Mesothelial cell of epicardium (in vitro differentiated cells): ENCODE data around the gene PGAM1. TPM values are rescaled to one million over a fixed set of nuclear protein-coding genes. Genes with fewer than 3 reads are reported as not detected.

ENCODE experiments used
- DNase-seq, 2 experiments: peaks; one replicate each; pipeline ENCODE4 v3.0.0; 2021; ENCODE audit warnings: low spot score in 2 of 2; ENCODE audit not compliant: unreplicated experiment in 2 of 2
- H3K27ac Mint-ChIP-seq: 2 replicates; pipeline ENCODE4 v1.8.0; 2021; ENCODE audit warnings: mixed read lengths
- H3K27me3 Mint-ChIP-seq: 2 replicates; pipeline ENCODE4 v1.8.0; 2021; ENCODE audit warnings: low read depth, mixed read lengths
- H3K36me3 Mint-ChIP-seq: 2 replicates; pipeline ENCODE4 v1.8.0; 2021; ENCODE audit warnings: mixed read lengths
- H3K4me1 Mint-ChIP-seq: 2 replicates; pipeline ENCODE4 v1.8.0; 2021; ENCODE audit warnings: mixed read lengths
- H3K4me3 Mint-ChIP-seq: 2 replicates; pipeline ENCODE4 v1.8.0; 2021; ENCODE audit warnings: mild to moderate bottlenecking, moderate library complexity, mixed read lengths
- H3K9me3 Mint-ChIP-seq: 2 replicates; pipeline ENCODE4 v1.8.0; 2021; ENCODE audit warnings: mixed read lengths
- CTCF ChIP-seq: fragments of 200-600 bp; sonication (generic); IDR thresholded peaks from one replicate; pipeline ENCODE4 v1.5.0; 2021; ENCODE audit warnings: antibody characterized with exemption; ENCODE audit not compliant: unreplicated experiment
- total RNA-seq: library from RNA; stranded (reverse); gene quantifications from 3 replicates; pipeline ENCODE4 v1.2.1, GENCODE V29; 2021

The PGAM1 gene
- total RNA-seq, 1 donor from 2014 or later = 188 TPM

DNA sequence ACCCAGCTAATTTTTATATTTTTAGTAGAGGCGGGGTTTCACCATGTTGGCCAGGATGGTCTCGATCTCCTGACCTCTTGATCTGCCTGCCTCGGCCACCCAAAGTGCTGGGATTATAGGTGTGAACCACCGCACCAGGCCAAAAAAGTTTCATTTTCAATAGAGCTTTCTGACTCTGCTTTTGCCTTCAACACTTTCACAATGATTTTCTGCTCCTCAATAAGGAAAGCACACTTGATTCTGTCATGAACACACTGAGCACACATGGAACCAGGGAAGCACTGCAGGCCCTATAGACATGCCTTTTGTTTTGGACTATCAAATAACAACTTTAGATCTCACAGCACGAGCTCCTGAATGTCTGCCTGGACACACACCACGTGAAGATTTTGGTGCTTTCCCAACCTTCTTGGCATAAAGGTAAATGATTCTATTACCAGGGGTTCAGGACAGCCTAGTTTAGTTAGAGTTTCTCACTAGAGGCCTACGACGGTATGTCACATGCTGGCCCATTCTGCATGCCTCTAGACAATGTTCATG lies 32.9 kb upstream of the PGAM1 start:
- TF ChIP-seq CTCF = no peak
- Mint-ChIP-seq H3K4me1 (no peaks in the 10 kb centered on the region), H3K9me3 (no peaks in the 10 kb centered on the region), H3K4me3 (no peak overlapping the region), H3K27me3 (no peaks in the 10 kb centered on the region), H3K27ac (no peak overlapping the region), H3K36me3 (peaks cover 28% of the 10 kb centered on the region)
- no peak for DNase-seq

GRCh38 chr10:97396056-97396455 lies 29.9 kb upstream of the PGAM1 start:
- H3K4me1 Mint-ChIP-seq = peaks cover 11% of the 10 kb centered on the region
- no peaks in the 10 kb centered on the region for H3K27me3 Mint-ChIP-seq
- no peak for TF ChIP-seq CTCF
- no peak overlapping the region for H3K27ac Mint-ChIP-seq
- H3K36me3 Mint-ChIP-seq = peaks cover 18% of the 10 kb centered on the region
- H3K4me3 Mint-ChIP-seq = no peak overlapping the region
- H3K9me3 Mint-ChIP-seq = no peaks in the 10 kb centered on the region
- DNase-seq = no peak

DNA sequence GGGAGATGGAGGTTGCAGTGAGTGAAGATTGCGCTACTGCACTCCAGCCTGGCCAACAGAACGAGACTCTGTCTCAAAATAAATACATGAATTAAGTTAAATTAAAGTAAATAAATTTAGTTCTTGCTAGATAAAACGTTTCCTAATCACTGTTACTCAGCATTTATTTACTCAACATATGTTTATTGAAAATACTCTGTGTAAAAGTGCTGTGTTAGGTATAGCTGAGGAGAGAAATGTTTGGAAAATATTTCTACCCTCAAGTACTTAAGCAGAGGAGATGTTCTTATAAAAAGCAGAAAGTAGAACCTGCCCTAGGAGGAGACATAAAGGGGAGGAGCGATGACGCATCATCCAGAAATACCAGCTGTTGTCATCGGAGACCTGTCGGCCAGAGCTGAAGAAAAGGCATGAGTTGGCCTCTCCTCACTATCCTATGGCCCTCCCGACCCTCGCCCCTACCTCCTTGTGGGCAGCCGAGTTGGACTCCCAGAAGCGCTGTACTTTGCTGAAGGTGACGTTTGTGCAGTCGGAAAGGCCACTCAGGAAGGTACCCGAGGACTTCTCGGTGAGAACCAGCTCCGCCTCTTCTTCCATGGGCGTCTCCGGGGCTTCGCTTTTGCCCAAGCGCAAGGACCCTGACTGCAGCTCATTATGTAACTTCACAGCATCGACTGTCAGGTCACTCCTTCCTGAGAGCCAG lies 26.0 kb upstream of the PGAM1 start:
- peaks cover 15% of the 10 kb centered on the region for H3K4me1 Mint-ChIP-seq
- no peak for TF ChIP-seq CTCF
- no peaks in the 10 kb centered on the region for H3K9me3 Mint-ChIP-seq
- peak in 1 of 2 experiments; percentile 42 for DNase-seq
- H3K27me3 Mint-ChIP-seq = no peaks in the 10 kb centered on the region
- H3K4me3 Mint-ChIP-seq = peak overlapping the region; percentile 91
- H3K36me3 Mint-ChIP-seq = peaks cover 7% of the 10 kb centered on the region
- peak overlapping the region; percentile 93 for H3K27ac Mint-ChIP-seq

- TF ChIP-seq CTCF = no peak
- no peaks in the 10 kb centered on the region for H3K27me3 Mint-ChIP-seq
- H3K36me3 Mint-ChIP-seq = peaks cover 6% of the 10 kb centered on the region
- peak within 1 kb of the TSS; percentile 91 for H3K4me3 Mint-ChIP-seq
- peaks cover 15% of the 10 kb centered on the region for H3K4me1 Mint-ChIP-seq
- peak; percentile 50 to 69 for DNase-seq
- no peaks in the 10 kb centered on the region for H3K9me3 Mint-ChIP-seq
- H3K27ac Mint-ChIP-seq = peak within 1 kb of the TSS; percentile 93
Measured at GRCh38 chr10:97400665-97401454, 25.1 kb upstream of the PGAM1 start, which contains the start of gene RRP12. Gene RRP12 (minus strand): TSS chr10:97401340. CDS start chr10:97401231, 109 bp downstream.

DNA sequence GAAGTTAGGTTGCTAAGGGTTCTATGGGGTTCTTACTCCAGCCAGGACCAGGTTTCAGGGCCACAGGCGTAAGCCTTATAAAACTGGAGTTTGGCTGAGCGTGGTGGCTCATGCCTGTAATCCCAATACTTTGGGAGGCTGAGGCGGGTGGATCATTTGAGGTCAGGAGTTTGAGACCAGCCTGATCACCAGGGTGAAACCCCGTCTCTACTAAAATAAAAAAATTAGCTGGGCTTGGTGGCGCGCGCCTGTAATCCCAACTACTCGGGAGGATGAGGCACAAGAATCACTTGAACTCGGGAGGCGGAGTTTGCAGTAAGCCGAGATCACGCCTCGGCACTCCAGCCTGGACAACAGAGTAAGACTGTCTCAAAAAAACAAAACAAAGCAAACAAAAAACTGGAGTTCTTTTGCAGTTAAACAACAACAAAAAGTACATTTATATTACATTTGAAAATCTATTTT lies 24.5 kb upstream of the PGAM1 start:
- TF ChIP-seq CTCF = no peak
- no peaks in the 10 kb centered on the region for H3K27me3 Mint-ChIP-seq
- H3K27ac Mint-ChIP-seq = peak overlapping the region; percentile 93
- H3K4me3 Mint-ChIP-seq = peak overlapping the region; percentile 91
- no peaks in the 10 kb centered on the region for H3K9me3 Mint-ChIP-seq
- H3K36me3 Mint-ChIP-seq = no peaks in the 10 kb centered on the region
- DNase-seq = no peak
- H3K4me1 Mint-ChIP-seq = peaks cover 15% of the 10 kb centered on the region
